ENCODE results near the gene VAMP8.
"Not testable (repeated sequence)": the region's sequence is repeated elsewhere in the genome, so short reads cannot be mapped to it uniquely, and the experiment has no call there.

DNA sequence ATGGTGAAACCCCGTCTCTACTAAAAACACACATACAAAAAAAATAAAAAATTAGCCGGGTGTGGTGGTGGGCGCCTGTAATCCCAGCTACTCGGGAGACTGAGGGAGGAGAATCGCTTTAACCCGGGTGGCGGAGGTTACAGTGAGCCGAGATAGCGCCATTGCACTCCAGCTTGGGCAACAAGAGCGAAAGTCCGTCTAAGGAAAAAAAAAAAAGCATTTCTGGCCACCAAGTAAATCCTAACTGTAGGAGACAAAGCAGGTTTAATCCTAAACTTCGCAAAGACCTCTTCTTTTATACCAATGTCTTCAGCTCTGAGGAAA lies 17.0 kb upstream of the VAMP8 start:
- TF ChIP-seq, protein P1, sequence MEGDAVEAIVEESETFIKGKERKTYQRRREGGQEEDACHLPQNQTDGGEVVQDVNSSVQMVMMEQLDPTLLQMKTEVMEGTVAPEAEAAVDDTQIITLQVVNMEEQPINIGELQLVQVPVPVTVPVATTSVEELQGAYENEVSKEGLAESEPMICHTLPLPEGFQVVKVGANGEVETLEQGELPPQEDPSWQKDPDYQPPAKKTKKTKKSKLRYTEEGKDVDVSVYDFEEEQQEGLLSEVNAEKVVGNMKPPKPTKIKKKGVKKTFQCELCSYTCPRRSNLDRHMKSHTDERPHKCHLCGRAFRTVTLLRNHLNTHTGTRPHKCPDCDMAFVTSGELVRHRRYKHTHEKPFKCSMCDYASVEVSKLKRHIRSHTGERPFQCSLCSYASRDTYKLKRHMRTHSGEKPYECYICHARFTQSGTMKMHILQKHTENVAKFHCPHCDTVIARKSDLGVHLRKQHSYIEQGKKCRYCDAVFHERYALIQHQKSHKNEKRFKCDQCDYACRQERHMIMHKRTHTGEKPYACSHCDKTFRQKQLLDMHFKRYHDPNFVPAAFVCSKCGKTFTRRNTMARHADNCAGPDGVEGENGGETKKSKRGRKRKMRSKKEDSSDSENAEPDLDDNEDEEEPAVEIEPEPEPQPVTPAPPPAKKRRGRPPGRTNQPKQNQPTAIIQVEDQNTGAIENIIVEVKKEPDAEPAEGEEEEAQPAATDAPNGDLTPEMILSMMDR (IDR thresholded peaks at IDR 0.05; ENCODE audit: low read depth, low read length, missing input control) = not testable (repeated sequence)
- not testable (repeated sequence) for TF ChIP-seq YY1 (IDR thresholded peaks at IDR 0.05); EGR1 (IDR thresholded peaks at IDR 0.05; ENCODE audit: low read depth in 2 of 2); SP1 (IDR thresholded peaks at IDR 0.05); RXRA (IDR thresholded peaks at IDR 0.05); NR2F2 (IDR thresholded peaks at IDR 0.05); TAF1 (conservative IDR thresholded peaks at IDR 0.05); JUND (IDR thresholded peaks at IDR 0.05)
- TF ChIP-seq, protein P2, sequence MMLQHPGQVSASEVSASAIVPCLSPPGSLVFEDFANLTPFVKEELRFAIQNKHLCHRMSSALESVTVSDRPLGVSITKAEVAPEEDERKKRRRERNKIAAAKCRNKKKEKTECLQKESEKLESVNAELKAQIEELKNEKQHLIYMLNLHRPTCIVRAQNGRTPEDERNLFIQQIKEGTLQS (IDR thresholded peaks at IDR 0.05) = not testable (repeated sequence)
- TF ChIP-seq, protein P3, sequence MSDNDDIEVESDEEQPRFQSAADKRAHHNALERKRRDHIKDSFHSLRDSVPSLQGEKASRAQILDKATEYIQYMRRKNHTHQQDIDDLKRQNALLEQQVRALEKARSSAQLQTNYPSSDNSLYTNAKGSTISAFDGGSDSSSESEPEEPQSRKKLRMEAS (IDR thresholded peaks at IDR 0.05) = not testable (repeated sequence)
